Liver (tissue), 9 donors: ENCODE measurements around the gene EXOC2. TPM values are rescaled to one million over a fixed set of nuclear protein-coding genes. Genes with fewer than 3 reads are reported as not detected.

ENCODE experiments used
- DNase-seq: peaks from one replicate; pipeline ENCODE4 v3.0.0-alpha.2; 2017; ENCODE audit warnings: low spot score
- H3K27ac ChIP-seq, 2 donors: one replicate each; pipeline ENCODE4 v1.7.0; 2013; ENCODE audit warnings: inconsistent platforms in 2 of 2, low read length in 2 of 2, control low read depth in 1 of 2, low read depth in 1 of 2, mild to moderate bottlenecking in 1 of 2
- H3K27me3 ChIP-seq, 4 donors: one replicate each; pipeline versions ENCODE4 v1.6.1 to v1.7.0; 2013; ENCODE audit warnings: low read length in 3 of 4, inconsistent platforms in 1 of 4, mild to moderate bottlenecking in 1 of 4, moderate library complexity in 1 of 4; ENCODE audit not compliant: control insufficient read depth in 4 of 4, insufficient read depth in 4 of 4
- H3K36me3 ChIP-seq, 4 donors: one replicate each; pipeline versions ENCODE4 v1.6.1 to v1.7.0; 2013; ENCODE audit warnings: low read length in 3 of 4, mild to moderate bottlenecking in 3 of 4, low read depth in 1 of 4, moderate library complexity in 1 of 4; ENCODE audit not compliant: control insufficient read depth in 4 of 4, insufficient read depth in 3 of 4
- H3K4me1 ChIP-seq, 4 donors: one replicate each; pipeline versions ENCODE4 v1.6.1 to v1.7.0; 2013; ENCODE audit warnings: low read length in 3 of 4, mild to moderate bottlenecking in 3 of 4, moderate library complexity in 1 of 4; ENCODE audit not compliant: control insufficient read depth in 4 of 4, insufficient read depth in 4 of 4
- H3K4me3 ChIP-seq, 3 donors: one replicate each; pipeline versions ENCODE4 v1.6.1 to v1.7.0; 2013; ENCODE audit warnings: low read length in 3 of 3, control low read depth in 1 of 3, low read depth in 1 of 3, mild to moderate bottlenecking in 1 of 3
- H3K9ac ChIP-seq, 2 donors: one replicate each; pipeline ENCODE4 v1.7.0; 2013; ENCODE audit warnings: low read length in 2 of 2, mild to moderate bottlenecking in 2 of 2, moderate library complexity in 2 of 2, control low read depth in 1 of 2, low read depth in 1 of 2
- H3K9me3 ChIP-seq, 4 donors: one replicate each; pipeline versions ENCODE4 v1.6.1 to v1.7.0; 2013; ENCODE audit warnings: low read length in 3 of 4; ENCODE audit not compliant: control insufficient read depth in 4 of 4
- ATF3 ChIP-seq: IDR thresholded peaks from 2 replicates; pipeline ENCODE4 v1.6.1; 2016; ENCODE audit warnings: antibody characterized with exemption
- CTCF ChIP-seq: fragments of 150-350 bp; IDR thresholded peaks from 2 replicates; pipeline ENCODE4 v1.5.1; 2017; ENCODE audit warnings: improper control_type of control experiment, low read depth, low read length; ENCODE audit not compliant: missing input control
- EGR1 ChIP-seq, 2 donors: IDR thresholded peaks; 2 replicates each; pipeline ENCODE4 v1.6.1; 2016 to 2018; ENCODE audit warnings: antibody characterized with exemption in 2 of 2, low read depth in 2 of 2
- FOXA1 ChIP-seq: IDR thresholded peaks from 2 replicates; pipeline ENCODE4 v1.6.1; 2016; ENCODE audit warnings: antibody characterized with exemption
- FOXA2 ChIP-seq: IDR thresholded peaks from 2 replicates; pipeline ENCODE4 v1.6.1; 2016; ENCODE audit warnings: antibody characterized with exemption
- GABPA ChIP-seq, 2 donors: IDR thresholded peaks in 1 of 2; conservative IDR thresholded peaks in 1 of 2; 2 replicates each; pipeline ENCODE4 v1.6.1; 2016; ENCODE audit warnings: antibody characterized with exemption in 2 of 2, mild to moderate bottlenecking in 1 of 2, moderate library complexity in 1 of 2
- HNF4A ChIP-seq, 2 donors: conservative IDR thresholded peaks; 2 replicates each; pipeline ENCODE4 v1.6.1; 2016; ENCODE audit warnings: antibody characterized with exemption in 2 of 2, mild to moderate bottlenecking in 2 of 2
- HNF4G ChIP-seq: IDR thresholded peaks from 2 replicates; pipeline ENCODE4 v1.6.1; 2016; ENCODE audit warnings: antibody characterized with exemption
- JUND ChIP-seq, 2 donors: IDR thresholded peaks; 2 replicates each; pipeline ENCODE4 v1.6.1; 2016; ENCODE audit warnings: antibody characterized with exemption in 2 of 2
- NR2F2 ChIP-seq: IDR thresholded peaks from 2 replicates; pipeline ENCODE4 v1.6.1; 2016; ENCODE audit warnings: antibody characterized with exemption
- RAD21 ChIP-seq, 2 donors: IDR thresholded peaks; 2 replicates each; pipeline ENCODE4 v1.6.1; 2016; ENCODE audit warnings: antibody characterized with exemption in 2 of 2, mild to moderate bottlenecking in 2 of 2
- RXRA ChIP-seq, 2 donors: IDR thresholded peaks; 2 replicates each; pipeline ENCODE4 v1.6.1; 2017 to 2018; ENCODE audit warnings: antibody characterized with exemption in 2 of 2, mild to moderate bottlenecking in 1 of 2
- SP1 ChIP-seq: IDR thresholded peaks from 2 replicates; pipeline ENCODE4 v1.6.1; 2018; ENCODE audit warnings: antibody characterized with exemption, mild to moderate bottlenecking
- TAF1 ChIP-seq: conservative IDR thresholded peaks from 2 replicates; pipeline ENCODE4 v1.6.1; 2016; ENCODE audit warnings: antibody characterized with exemption, mild to moderate bottlenecking
- YY1 ChIP-seq: IDR thresholded peaks from 2 replicates; pipeline ENCODE4 v1.6.1; 2016; ENCODE audit warnings: antibody characterized with exemption, mild to moderate bottlenecking
- ZBTB33 ChIP-seq: IDR thresholded peaks from 2 replicates; pipeline ENCODE4 v1.6.1; 2016; ENCODE audit warnings: antibody characterized with exemption
- WGBS: extraction: QIAGEN DNeasy Blood & Tissue Kit; methylation state at CpG from one replicate; pipeline ENCODE4 v1.1.7; 2013; 5-methylcytosine and 5-hydroxymethylcytosine counted together
- polyA plus RNA-seq, 2 donors: library from polyadenylated mRNA; stranded (reverse) in 1 of 2; unstranded in 1 of 2; fragments of 200-250 nt in 1 of 2; fragments of >200 nt in 1 of 2; fragmentation: Nextera tagmentation in 1 of 2; extraction: Ambion mirVana in 1 of 2; gene quantifications; one replicate each; pipeline versions ENCODE4 v1.2.1 to v1.2.3, GENCODE V29; 2013 to 2015
- total RNA-seq, 2 donors: library from RNA; depleted of rRNA; stranded (reverse); fragments of >200 nt; gene quantifications; one replicate each; pipeline ENCODE4 v1.2.3, GENCODE V29; 2014
- TF ChIP-seq, protein P1 (sequence below): IDR thresholded peaks from 2 replicates; pipeline ENCODE4 v1.6.1; 2016; ENCODE audit warnings: antibody characterized with exemption
- TF ChIP-seq, protein P2 (sequence below): IDR thresholded peaks from 2 replicates; pipeline ENCODE4 v1.6.1; 2016; ENCODE audit warnings: antibody characterized with exemption, mild to moderate bottlenecking
- donor health status: healthy.
- donor health status: healthy.
- donor health status: healthy.
- donor health status: healthy.
- donor health status: healthy.

Gene EXOC2
- total and polyA plus RNA-seq, 4 donors, result 6.7 to 15.3 (median 9.2) TPM

GRCh38 chr6:528989-529388, 163.9 kb downstream of the EXOC2 start:
- Histone ChIP-seq H3K4me3 (no peak overlapping the region), H3K36me3 (peaks cover 0 to 11% (median 6%) of the 10 kb centered on the region in 4 donors), H3K4me1 (no peaks in the 10 kb centered on the region), H3K9ac (no peak overlapping the region), H3K9me3 (no peaks in the 10 kb centered on the region), H3K27ac (no peak overlapping the region), H3K27me3 (no peaks in the 10 kb centered on the region)
- WGBS, result 95% methylated on average over 18 of the region's 18 CpGs
- no peak for TF ChIP-seq NR2F2
- TF ChIP-seq CTCF, result no peak
- no peak for TF ChIP-seq TAF1
- no peak for TF ChIP-seq RXRA (IDR thresholded peaks at IDR 0.05)
- no peak for TF ChIP-seq SP1
- TF ChIP-seq, protein P1, sequence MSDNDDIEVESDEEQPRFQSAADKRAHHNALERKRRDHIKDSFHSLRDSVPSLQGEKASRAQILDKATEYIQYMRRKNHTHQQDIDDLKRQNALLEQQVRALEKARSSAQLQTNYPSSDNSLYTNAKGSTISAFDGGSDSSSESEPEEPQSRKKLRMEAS, result no peak
- TF ChIP-seq YY1, result no peak
- no peak for TF ChIP-seq ATF3
- TF ChIP-seq ZBTB33, result no peak
- no peak for TF ChIP-seq HNF4G
- TF ChIP-seq JUND (IDR thresholded peaks at IDR 0.05), result no peak
- TF ChIP-seq, protein P2, sequence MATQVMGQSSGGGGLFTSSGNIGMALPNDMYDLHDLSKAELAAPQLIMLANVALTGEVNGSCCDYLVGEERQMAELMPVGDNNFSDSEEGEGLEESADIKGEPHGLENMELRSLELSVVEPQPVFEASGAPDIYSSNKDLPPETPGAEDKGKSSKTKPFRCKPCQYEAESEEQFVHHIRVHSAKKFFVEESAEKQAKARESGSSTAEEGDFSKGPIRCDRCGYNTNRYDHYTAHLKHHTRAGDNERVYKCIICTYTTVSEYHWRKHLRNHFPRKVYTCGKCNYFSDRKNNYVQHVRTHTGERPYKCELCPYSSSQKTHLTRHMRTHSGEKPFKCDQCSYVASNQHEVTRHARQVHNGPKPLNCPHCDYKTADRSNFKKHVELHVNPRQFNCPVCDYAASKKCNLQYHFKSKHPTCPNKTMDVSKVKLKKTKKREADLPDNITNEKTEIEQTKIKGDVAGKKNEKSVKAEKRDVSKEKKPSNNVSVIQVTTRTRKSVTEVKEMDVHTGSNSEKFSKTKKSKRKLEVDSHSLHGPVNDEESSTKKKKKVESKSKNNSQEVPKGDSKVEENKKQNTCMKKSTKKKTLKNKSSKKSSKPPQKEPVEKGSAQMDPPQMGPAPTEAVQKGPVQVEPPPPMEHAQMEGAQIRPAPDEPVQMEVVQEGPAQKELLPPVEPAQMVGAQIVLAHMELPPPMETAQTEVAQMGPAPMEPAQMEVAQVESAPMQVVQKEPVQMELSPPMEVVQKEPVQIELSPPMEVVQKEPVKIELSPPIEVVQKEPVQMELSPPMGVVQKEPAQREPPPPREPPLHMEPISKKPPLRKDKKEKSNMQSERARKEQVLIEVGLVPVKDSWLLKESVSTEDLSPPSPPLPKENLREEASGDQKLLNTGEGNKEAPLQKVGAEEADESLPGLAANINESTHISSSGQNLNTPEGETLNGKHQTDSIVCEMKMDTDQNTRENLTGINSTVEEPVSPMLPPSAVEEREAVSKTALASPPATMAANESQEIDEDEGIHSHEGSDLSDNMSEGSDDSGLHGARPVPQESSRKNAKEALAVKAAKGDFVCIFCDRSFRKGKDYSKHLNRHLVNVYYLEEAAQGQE, result no peak
- DNase-seq, result no peak

- 87% methylated on average over 8 of the region's 8 CpGs for WGBS
- no peak for DNase-seq
- peaks cover 0 to 8% (median 6%) of the 10 kb centered on the region in 4 donors for H3K36me3 ChIP-seq
- H3K27me3 ChIP-seq, result no peaks in the 10 kb centered on the region
- no peak overlapping the region for H3K4me3 ChIP-seq
- H3K27ac ChIP-seq, result no peak overlapping the region
- no peak overlapping the region for H3K9ac ChIP-seq
- no peaks in the 10 kb centered on the region for H3K4me1 ChIP-seq
- no peaks in the 10 kb centered on the region for H3K9me3 ChIP-seq
- no peak for TF ChIP-seq SP1
- no peak for TF ChIP-seq HNF4G
- TF ChIP-seq, protein P1, result no peak
- no peak for TF ChIP-seq FOXA1
- TF ChIP-seq TAF1, result no peak
- no peak for TF ChIP-seq FOXA2
- TF ChIP-seq ZBTB33, result no peak
- TF ChIP-seq GABPA (IDR thresholded peaks at IDR 0.05 in 1 of 2, conservative IDR thresholded peaks at IDR 0.05 in 1 of 2), result no peak
- TF ChIP-seq CTCF, result no peak
- TF ChIP-seq EGR1 (IDR thresholded peaks at IDR 0.05; ENCODE audit: low read depth in 2 of 2), result no peak
- TF ChIP-seq RXRA (IDR thresholded peaks at IDR 0.05), result no peak
- TF ChIP-seq JUND (IDR thresholded peaks at IDR 0.05), result no peak
- TF ChIP-seq RAD21 (IDR thresholded peaks at IDR 0.05), result no peak
- TF ChIP-seq HNF4A (conservative IDR thresholded peaks at IDR 0.05), result no peak
- no peak for TF ChIP-seq YY1
- no peak for TF ChIP-seq NR2F2
These were observed 164.8 kb downstream of the EXOC2 start for GRCh38 chr6:527989-528673.
